Nephron (organoid): ENCODE results near the gene UBE2E1.

Experiments used
- H3K27ac Mint-ChIP-seq, 3 experiments: 2 replicates each; pipeline ENCODE4 v1.8.0; 2020; ENCODE audit warnings: mixed read lengths in 3 of 3, mild to moderate bottlenecking in 2 of 3, moderate library complexity in 1 of 3
- H3K27me3 Mint-ChIP-seq: 2 replicates; pipeline ENCODE4 v1.8.0; 2021; ENCODE audit warnings: low read depth, mild to moderate bottlenecking, moderate library complexity, mixed read lengths
- H3K36me3 Mint-ChIP-seq: 2 replicates; pipeline ENCODE4 v1.8.0; 2020; ENCODE audit warnings: low read depth, mixed read lengths
- H3K4me1 Mint-ChIP-seq: 2 replicates; pipeline ENCODE4 v1.8.0; 2020; ENCODE audit warnings: mixed read lengths
- H3K4me3 Mint-ChIP-seq, 3 experiments: 2 replicates each; pipeline ENCODE4 v1.8.0; 2020; ENCODE audit warnings: mild to moderate bottlenecking in 3 of 3, mixed read lengths in 3 of 3, moderate library complexity in 2 of 3
- H3K9me3 Mint-ChIP-seq: 2 replicates; pipeline ENCODE4 v1.8.0; 2020; ENCODE audit warnings: mixed read lengths
- TF ChIP-seq, protein P1 (sequence below), 3 experiments: fragments of 200-600 bp; sonication (generic); IDR thresholded peaks; one replicate each; pipeline ENCODE4 v1.5.0; 2021; ENCODE audit warnings: antibody characterized with exemption in 3 of 3; ENCODE audit not compliant: unreplicated experiment in 3 of 3

The UBE2E1 gene

DNA sequence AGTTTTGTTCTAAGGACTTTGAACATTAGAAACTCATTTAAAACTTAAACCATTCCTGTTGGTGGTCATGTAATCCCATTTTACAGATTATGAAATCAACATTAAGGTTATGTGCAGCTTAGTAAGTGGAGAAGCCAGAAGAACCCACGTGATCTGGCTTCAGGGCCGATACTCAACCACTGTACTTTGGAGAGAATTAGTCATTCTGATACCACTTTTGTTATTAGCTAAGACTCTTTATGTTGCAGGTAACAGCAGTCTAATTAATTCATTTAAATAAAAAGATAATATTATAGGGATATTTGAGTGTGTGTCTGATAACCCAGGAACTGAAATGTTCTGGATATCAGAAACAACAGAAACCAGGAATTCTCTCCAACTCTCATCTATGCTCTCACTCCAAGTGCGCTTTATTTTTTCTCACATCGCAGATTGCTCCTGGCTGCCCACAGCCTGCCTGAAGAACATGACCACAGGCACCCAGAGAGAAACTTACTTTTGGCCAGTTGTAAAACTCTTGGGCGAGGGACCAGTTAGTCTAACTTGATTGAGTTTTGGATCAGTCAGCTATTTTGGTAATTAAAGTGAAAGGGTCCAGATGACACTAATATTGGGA is 25.2 kb downstream of the UBE2E1 start:
- Mint-ChIP-seq H3K9me3 (no peaks in the 10 kb centered on the region), H3K4me3 (no peak overlapping the region), H3K36me3 (peaks cover 4% of the 10 kb centered on the region), H3K4me1 (peaks cover 41% of the 10 kb centered on the region), H3K27me3 (no peaks in the 10 kb centered on the region), H3K27ac (no peak overlapping the region)
- TF ChIP-seq, protein P1, sequence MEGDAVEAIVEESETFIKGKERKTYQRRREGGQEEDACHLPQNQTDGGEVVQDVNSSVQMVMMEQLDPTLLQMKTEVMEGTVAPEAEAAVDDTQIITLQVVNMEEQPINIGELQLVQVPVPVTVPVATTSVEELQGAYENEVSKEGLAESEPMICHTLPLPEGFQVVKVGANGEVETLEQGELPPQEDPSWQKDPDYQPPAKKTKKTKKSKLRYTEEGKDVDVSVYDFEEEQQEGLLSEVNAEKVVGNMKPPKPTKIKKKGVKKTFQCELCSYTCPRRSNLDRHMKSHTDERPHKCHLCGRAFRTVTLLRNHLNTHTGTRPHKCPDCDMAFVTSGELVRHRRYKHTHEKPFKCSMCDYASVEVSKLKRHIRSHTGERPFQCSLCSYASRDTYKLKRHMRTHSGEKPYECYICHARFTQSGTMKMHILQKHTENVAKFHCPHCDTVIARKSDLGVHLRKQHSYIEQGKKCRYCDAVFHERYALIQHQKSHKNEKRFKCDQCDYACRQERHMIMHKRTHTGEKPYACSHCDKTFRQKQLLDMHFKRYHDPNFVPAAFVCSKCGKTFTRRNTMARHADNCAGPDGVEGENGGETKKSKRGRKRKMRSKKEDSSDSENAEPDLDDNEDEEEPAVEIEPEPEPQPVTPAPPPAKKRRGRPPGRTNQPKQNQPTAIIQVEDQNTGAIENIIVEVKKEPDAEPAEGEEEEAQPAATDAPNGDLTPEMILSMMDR (IDR thresholded peaks at IDR 0.05; ENCODE audit: unreplicated experiment in 3 of 3), result no peak

DNA sequence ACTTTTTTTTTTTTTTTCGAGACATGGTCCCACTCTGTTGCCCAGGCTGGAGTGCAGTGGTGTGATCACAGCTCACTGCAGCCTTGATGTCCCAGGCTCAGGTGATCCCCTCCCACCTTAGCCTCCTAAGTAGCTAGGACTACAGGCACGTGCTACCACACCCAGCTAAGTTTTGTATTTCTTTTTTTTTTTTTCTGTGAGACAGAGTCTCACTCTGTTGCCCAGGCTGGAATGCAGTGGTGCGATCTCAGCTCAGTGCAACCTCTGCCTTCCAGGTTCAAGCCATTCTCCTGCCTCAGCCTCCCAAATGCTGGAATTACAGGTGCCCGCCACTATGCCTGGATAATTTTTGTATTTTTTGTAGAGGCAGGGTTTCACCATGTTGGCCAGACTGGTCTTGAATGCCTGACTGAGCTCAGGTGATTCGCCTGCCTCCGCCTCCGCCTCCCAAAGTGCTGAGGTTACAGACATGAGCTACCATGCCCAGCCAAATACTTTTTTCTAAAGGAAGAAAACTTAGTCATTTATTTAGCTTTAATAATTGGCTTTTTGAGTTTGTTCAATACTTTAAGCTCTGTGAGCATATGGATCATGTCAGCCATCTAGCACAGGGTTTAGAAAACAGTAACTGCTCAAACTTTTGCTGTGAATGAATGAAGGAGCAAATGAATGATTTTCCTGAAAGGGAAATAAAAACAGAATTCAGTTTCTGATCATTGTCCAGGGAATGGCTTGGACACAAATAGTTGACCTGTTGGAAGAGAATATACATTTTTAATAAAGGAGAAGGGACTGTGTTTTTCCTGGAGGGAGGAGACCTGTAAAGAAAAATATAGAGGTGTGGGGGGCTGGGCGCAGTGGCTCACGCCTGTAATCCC is 26.0 kb downstream of the UBE2E1 start:
- peaks cover 42% of the 10 kb centered on the region for H3K4me1 Mint-ChIP-seq
- peaks cover 4% of the 10 kb centered on the region for H3K36me3 Mint-ChIP-seq
- no peak overlapping the region for H3K4me3 Mint-ChIP-seq
- H3K9me3 Mint-ChIP-seq, result no peaks in the 10 kb centered on the region
- no peaks in the 10 kb centered on the region for H3K27me3 Mint-ChIP-seq
- H3K27ac Mint-ChIP-seq, result no peak overlapping the region
- TF ChIP-seq, protein P1 (IDR thresholded peaks at IDR 0.05; ENCODE audit: unreplicated experiment in 3 of 3), result no peak

DNA sequence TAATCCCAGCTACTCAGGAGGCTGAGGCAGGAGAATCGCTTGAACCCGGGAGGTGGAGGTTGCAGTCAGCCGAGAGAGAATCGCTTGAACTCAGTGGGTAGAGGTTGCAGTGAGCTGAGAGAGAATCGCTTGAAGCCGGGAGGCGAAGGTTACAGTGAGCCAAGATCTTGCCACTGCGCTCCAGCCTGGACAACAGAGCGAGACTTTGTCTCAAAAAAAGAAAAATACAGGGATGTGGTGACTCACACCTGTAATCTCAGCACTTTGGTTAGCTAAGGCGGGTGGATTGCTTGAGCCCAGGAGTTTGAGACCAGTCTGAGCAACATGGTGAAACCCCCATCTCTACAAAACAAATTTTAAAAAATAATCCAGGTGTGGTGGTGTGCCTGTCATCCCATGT is 26.8 kb downstream of the UBE2E1 start:
- TF ChIP-seq, protein P1 (IDR thresholded peaks at IDR 0.05; ENCODE audit: unreplicated experiment in 3 of 3), result no peak
- Mint-ChIP-seq H3K36me3 (peaks cover 4% of the 10 kb centered on the region), H3K9me3 (no peaks in the 10 kb centered on the region), H3K4me3 (no peak overlapping the region), H3K4me1 (peaks cover 44% of the 10 kb centered on the region), H3K27ac (no peak overlapping the region), H3K27me3 (no peaks in the 10 kb centered on the region)

DNA sequence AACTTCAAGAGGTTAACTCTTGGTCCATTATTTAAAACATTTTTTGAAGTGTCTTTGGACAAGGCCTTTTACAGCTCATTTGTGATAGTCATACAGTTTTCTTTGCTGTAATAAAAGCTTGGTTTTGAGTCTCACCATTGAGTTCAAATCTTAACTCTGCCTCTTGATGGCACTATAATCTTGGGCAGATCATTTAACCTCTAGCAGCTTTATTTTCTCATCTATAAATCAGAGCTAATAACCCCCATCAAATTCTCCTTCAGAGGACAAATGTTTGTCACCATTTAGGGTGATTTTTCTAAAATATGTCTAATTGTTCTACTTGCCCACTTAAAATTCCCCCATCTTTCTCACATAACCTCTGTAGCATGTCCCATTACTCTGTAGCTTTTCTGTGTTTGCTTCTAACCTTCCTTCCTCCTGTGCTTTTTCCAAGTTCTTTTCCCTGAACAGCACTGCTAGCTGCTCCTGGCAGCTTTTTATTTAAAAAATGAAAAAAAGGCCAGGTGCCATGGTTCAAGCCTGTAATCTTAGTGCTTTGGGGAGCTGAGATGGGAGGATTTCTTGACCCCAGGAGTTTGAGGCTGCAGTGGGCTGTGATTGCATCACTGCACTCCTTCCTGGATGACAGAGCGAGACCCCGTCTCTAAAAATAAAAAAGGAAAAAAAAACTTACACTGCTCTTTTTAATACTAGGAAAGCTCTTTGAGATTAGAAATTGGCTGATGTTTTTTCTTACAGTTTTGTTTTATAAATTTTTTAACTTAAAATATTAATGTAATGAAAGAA is 28.5 kb downstream of the UBE2E1 start:
- Mint-ChIP-seq H3K4me1 (peaks cover 37% of the 10 kb centered on the region), H3K27me3 (no peaks in the 10 kb centered on the region), H3K9me3 (no peaks in the 10 kb centered on the region), H3K4me3 (no peak overlapping the region), H3K27ac (peak overlapping the region in 1 of 3 experiments; percentile 6), H3K36me3 (peaks cover 4% of the 10 kb centered on the region)
- TF ChIP-seq, protein P1 (IDR thresholded peaks at IDR 0.05; ENCODE audit: unreplicated experiment in 3 of 3), result peak in 1 of 3 experiments; percentile 17

DNA sequence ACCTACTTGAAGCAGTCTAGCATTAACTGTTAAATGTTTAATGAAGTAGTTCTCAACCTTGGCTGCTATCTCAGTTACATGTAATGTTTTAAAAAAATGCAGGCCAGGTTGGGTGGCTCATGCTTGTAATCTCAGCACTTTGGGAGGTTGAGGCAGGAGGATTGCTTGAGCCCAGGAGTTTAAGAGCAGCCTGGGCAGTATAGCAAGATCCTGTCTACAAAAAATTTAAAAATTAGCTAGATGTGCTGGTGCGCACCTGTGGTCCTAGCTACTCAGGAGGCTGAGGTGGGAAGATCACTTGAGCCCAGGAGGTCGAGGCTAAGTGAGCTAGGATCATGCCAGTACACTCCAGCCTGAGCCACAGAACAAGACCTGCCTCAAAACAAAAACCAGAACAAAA is 29.3 kb downstream of the UBE2E1 start:
- H3K9me3 Mint-ChIP-seq, result no peaks in the 10 kb centered on the region
- H3K27ac Mint-ChIP-seq, result no peak overlapping the region
- TF ChIP-seq, protein P1 (IDR thresholded peaks at IDR 0.05; ENCODE audit: unreplicated experiment in 3 of 3), result no peak
- peaks cover 37% of the 10 kb centered on the region for H3K4me1 Mint-ChIP-seq
- H3K4me3 Mint-ChIP-seq, result no peak overlapping the region
- no peaks in the 10 kb centered on the region for H3K27me3 Mint-ChIP-seq
- H3K36me3 Mint-ChIP-seq, result peaks cover 3% of the 10 kb centered on the region
